NOMO-1 (cell line): ENCODE data around the gene MZB1.

Experiments
- DNase-seq, 2 experiments: peaks; one replicate each; lab custom pipeline; 2025; ENCODE audit not compliant: unreplicated experiment in 2 of 2; lab: John Stamatoyannopoulos, UW

The MZB1 gene

DNA sequence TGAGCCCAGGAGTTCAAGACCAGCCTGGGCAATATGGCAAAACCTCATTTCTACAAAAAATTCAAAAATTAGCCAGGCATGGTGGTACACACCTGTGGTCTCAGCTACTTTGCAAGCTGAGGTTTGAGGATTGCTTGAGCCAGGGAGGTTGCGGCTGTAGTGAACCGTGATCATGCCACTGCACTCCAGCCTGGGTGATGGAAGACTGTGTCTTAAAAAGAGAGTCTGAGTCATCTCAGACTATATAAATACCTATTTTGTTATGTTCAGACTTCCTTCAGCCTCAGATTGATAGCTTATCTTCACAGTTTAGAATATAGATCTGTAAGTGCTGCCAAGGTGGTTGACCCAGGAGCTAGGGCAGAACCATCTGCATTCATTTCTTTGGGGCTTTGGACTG lies 49.7 kb downstream of the MZB1 start:
- no peak for DNase-seq
